WTC11 (cell line): ENCODE measurements around the gene BAG1. TPM values are rescaled to one million over a fixed set of nuclear protein-coding genes. Genes with fewer than 3 reads are reported as not detected.

ENCODE experiments used
- ATAC-seq: fragments of 200-7000 bp; cut with Tn5 transposase; 2 replicates; pipeline ENCODE4 v1.10.0; 2021; ENCODE audit warnings: mild to moderate bottlenecking, moderate library complexity
- CTCF ChIA-PET: fragments of 300-600 bp; sonication (Branson Sonifier 250); formaldehyde crosslinking; loops from one replicate; lab custom pipeline; 2021; ENCODE audit warnings: antibody characterized with exemption; lab: Charles Lee
- POLR2A ChIA-PET: fragments of 350-600 bp; sonication (Branson Sonifier 250); formaldehyde crosslinking; loops from one replicate; lab custom pipeline; 2021; ENCODE audit warnings: antibody characterized with exemption; lab: Charles Lee
- DNase-seq: peaks from one replicate; pipeline ENCODE4 v3.0.0; 2021; ENCODE audit warnings: low spot score
- H3K27ac Mint-ChIP-seq: 2 replicates; pipeline ENCODE4 v1.8.0; 2021; ENCODE audit warnings: mixed read lengths
- H3K27me3 Mint-ChIP-seq: 2 replicates; pipeline ENCODE4 v1.8.0; 2021; ENCODE audit warnings: low read depth, mild to moderate bottlenecking, moderate library complexity, mixed read lengths
- H3K36me3 Mint-ChIP-seq: 2 replicates; pipeline ENCODE4 v1.8.0; 2021; ENCODE audit warnings: mixed read lengths
- H3K4me1 Mint-ChIP-seq: 2 replicates; pipeline ENCODE4 v1.8.0; 2022; ENCODE audit warnings: mixed read lengths
- H3K4me3 Mint-ChIP-seq: 2 replicates; pipeline ENCODE4 v1.8.0; 2021; ENCODE audit warnings: mild to moderate bottlenecking, moderate library complexity, mixed read lengths
- H3K9me3 Mint-ChIP-seq: 2 replicates; pipeline ENCODE4 v1.8.0; 2021; ENCODE audit warnings: mixed read lengths
- AR ChIP-seq: fragments of 250-450 bp; sonication (Bioruptor Pico); IDR thresholded peaks from 2 replicates; pipeline ENCODE4 v1.9.0; 2021; ENCODE audit warnings: mild to moderate bottlenecking
- CREB1 ChIP-seq: sonication (generic); formaldehyde crosslinking; IDR thresholded peaks from 2 replicates; pipeline ENCODE4 v1.8.0; 2023; ENCODE audit warnings: mild to moderate bottlenecking, missing genetic modification reagents
- FOXK1 ChIP-seq: sonication (generic); formaldehyde crosslinking; IDR thresholded peaks from 2 replicates; pipeline ENCODE4 v1.8.0; 2022; ENCODE audit warnings: mild to moderate bottlenecking, moderate library complexity, missing genetic modification reagents
- JUN ChIP-seq: sonication (generic); formaldehyde crosslinking; IDR thresholded peaks from 2 replicates; pipeline ENCODE4 v1.8.0; 2023; ENCODE audit warnings: mild to moderate bottlenecking, missing genetic modification reagents
- NFATC4 ChIP-seq: fragments of 250-450 bp; sonication (Bioruptor Pico); IDR thresholded peaks from 2 replicates; pipeline ENCODE4 v1.9.0; 2021; ENCODE audit warnings: mild to moderate bottlenecking
- NFYB ChIP-seq: sonication (generic); formaldehyde crosslinking; conservative IDR thresholded peaks from 2 replicates; pipeline ENCODE4 v1.8.0; 2022; ENCODE audit warnings: low read depth, missing genetic modification reagents
- PRDM15 ChIP-seq: sonication (generic); formaldehyde crosslinking; IDR thresholded peaks from 2 replicates; pipeline ENCODE4 v1.8.0; 2022; ENCODE audit warnings: missing genetic modification reagents
- TCF7 ChIP-seq: sonication (generic); formaldehyde crosslinking; IDR thresholded peaks from 2 replicates; pipeline ENCODE4 v1.8.0; 2022; ENCODE audit warnings: mild to moderate bottlenecking, low read depth, missing genetic modification reagents, moderate library complexity
- ZNF232 ChIP-seq: sonication (generic); formaldehyde crosslinking; IDR thresholded peaks from 2 replicates; pipeline ENCODE4 v1.8.0; 2022; ENCODE audit warnings: mild to moderate bottlenecking, missing genetic modification reagents
- ZNF263 ChIP-seq: sonication (generic); formaldehyde crosslinking; IDR thresholded peaks from 2 replicates; pipeline ENCODE4 v1.8.1; 2022; ENCODE audit warnings: low read depth, mild to moderate bottlenecking, moderate library complexity, missing genetic modification reagents
- ZNF423 ChIP-seq: fragments of 250-450 bp; sonication (Bioruptor Pico); IDR thresholded peaks from 2 replicates; pipeline ENCODE4 v2.1.2; 2022; ENCODE audit warnings: mild to moderate bottlenecking, moderate library complexity
- ZNF671 ChIP-seq: fragments of 250-450 bp; sonication (Bioruptor Pico); IDR thresholded peaks from 2 replicates; pipeline ENCODE4 v1.8.0; 2021; ENCODE audit warnings: mild to moderate bottlenecking
- total RNA-seq: library from RNA; stranded (reverse); gene quantifications from 3 replicates; pipeline ENCODE4 v1.2.3, GENCODE V29; 2021
- TF ChIP-seq, protein P1 (sequence below): sonication (generic); formaldehyde crosslinking; IDR thresholded peaks from 2 replicates; pipeline ENCODE4 v1.8.1; 2023; ENCODE audit warnings: mild to moderate bottlenecking, missing genetic modification reagents, moderate library complexity
- TF ChIP-seq, protein P2 (sequence below): sonication (generic); formaldehyde crosslinking; IDR thresholded peaks from 2 replicates; pipeline ENCODE4 v1.8.1; 2023; ENCODE audit warnings: mild to moderate bottlenecking, missing genetic modification reagents
- TF ChIP-seq, protein P3 (sequence below): sonication (generic); formaldehyde crosslinking; IDR thresholded peaks from 2 replicates; pipeline ENCODE4 v1.8.1; 2022; ENCODE audit warnings: low read depth, missing genetic modification reagents, borderline replicate concordance
- TF ChIP-seq, protein P4 (sequence below): sonication (generic); formaldehyde crosslinking; IDR thresholded peaks from 2 replicates; pipeline ENCODE4 v1.8.0; 2023; ENCODE audit warnings: missing genetic modification reagents, mild to moderate bottlenecking, borderline replicate concordance

BAG1 gene
- total RNA-seq, 1 experiment from 2014 or later: 52.9 TPM

DNA sequence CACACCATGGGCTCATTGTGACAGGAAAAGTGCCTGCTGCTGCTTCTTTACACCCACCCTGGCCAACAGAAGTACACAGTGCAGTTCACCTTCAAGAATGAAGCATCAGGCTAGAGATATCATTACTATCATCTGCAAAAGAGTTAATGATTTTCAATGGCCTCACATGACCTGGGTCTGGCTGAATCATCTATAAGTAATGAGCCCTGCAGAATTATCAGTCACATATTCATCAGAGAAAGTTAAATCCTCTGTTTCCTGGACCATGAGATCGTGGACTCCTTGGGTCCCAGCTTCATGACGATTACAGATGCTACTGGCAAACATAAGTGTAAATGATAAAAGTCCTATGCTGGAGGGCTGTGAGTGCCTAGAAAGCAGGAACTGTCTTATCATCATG lies 8.3 kb downstream of the BAG1 start (continued):
- no peak for TF ChIP-seq NFATC4 (CRISPR knock-in tag)
- TF ChIP-seq, protein P1, sequence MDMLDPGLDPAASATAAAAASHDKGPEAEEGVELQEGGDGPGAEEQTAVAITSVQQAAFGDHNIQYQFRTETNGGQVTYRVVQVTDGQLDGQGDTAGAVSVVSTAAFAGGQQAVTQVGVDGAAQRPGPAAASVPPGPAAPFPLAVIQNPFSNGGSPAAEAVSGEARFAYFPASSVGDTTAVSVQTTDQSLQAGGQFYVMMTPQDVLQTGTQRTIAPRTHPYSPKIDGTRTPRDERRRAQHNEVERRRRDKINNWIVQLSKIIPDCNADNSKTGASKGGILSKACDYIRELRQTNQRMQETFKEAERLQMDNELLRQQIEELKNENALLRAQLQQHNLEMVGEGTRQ: no peak
- TF ChIP-seq JUN (CRISPR knock-in tag): no peak
- no peak for TF ChIP-seq AR (CRISPR knock-in tag)
- TF ChIP-seq ZNF671: no peak
- no peak for TF ChIP-seq ZNF263
- no peak for TF ChIP-seq ZNF423 (CRISPR knock-in tag)
- TF ChIP-seq PRDM15 (CRISPR knock-in tag): no peak

- H3K4me3 Mint-ChIP-seq: no peak overlapping the region
- ChIA-PET POLR2A (no interaction called here), CTCF (no interaction called here)
- no peaks in the 10 kb centered on the region for H3K27me3 Mint-ChIP-seq
- H3K9me3 Mint-ChIP-seq: no peaks in the 10 kb centered on the region
- peaks cover 61% of the 10 kb centered on the region for H3K36me3 Mint-ChIP-seq
- DNase-seq (no peak), ATAC-seq (no peak)
- H3K27ac Mint-ChIP-seq: no peak overlapping the region
- H3K4me1 Mint-ChIP-seq: no peaks in the 10 kb centered on the region
- TF ChIP-seq TCF7 (CRISPR knock-in tag) (no peak), NFYB (CRISPR knock-in tag) (no peak), ZNF423 (CRISPR knock-in tag) (no peak), FOXK1 (CRISPR knock-in tag) (no peak)
- TF ChIP-seq, protein P2, sequence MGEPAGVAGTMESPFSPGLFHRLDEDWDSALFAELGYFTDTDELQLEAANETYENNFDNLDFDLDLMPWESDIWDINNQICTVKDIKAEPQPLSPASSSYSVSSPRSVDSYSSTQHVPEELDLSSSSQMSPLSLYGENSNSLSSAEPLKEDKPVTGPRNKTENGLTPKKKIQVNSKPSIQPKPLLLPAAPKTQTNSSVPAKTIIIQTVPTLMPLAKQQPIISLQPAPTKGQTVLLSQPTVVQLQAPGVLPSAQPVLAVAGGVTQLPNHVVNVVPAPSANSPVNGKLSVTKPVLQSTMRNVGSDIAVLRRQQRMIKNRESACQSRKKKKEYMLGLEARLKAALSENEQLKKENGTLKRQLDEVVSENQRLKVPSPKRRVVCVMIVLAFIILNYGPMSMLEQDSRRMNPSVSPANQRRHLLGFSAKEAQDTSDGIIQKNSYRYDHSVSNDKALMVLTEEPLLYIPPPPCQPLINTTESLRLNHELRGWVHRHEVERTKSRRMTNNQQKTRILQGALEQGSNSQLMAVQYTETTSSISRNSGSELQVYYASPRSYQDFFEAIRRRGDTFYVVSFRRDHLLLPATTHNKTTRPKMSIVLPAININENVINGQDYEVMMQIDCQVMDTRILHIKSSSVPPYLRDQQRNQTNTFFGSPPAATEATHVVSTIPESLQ (CRISPR knock-in tag): no peak
- TF ChIP-seq, protein P3, sequence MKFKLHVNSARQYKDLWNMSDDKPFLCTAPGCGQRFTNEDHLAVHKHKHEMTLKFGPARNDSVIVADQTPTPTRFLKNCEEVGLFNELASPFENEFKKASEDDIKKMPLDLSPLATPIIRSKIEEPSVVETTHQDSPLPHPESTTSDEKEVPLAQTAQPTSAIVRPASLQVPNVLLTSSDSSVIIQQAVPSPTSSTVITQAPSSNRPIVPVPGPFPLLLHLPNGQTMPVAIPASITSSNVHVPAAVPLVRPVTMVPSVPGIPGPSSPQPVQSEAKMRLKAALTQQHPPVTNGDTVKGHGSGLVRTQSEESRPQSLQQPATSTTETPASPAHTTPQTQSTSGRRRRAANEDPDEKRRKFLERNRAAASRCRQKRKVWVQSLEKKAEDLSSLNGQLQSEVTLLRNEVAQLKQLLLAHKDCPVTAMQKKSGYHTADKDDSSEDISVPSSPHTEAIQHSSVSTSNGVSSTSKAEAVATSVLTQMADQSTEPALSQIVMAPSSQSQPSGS: no peak
These were observed 9.0 kb downstream of the BAG1 start for GRCh38 chr9:33255471-33255870.

- Mint-ChIP-seq H3K36me3 (peaks cover 57% of the 10 kb centered on the region), H3K27me3 (no peaks in the 10 kb centered on the region), H3K4me1 (no peaks in the 10 kb centered on the region), H3K9me3 (no peaks in the 10 kb centered on the region), H3K27ac (no peak overlapping the region), H3K4me3 (no peak overlapping the region)
- ATAC-seq (no peak), DNase-seq (no peak)
- CTCF ChIA-PET: no interaction called here
- POLR2A ChIA-PET: no interaction called here
- TF ChIP-seq, protein P4, sequence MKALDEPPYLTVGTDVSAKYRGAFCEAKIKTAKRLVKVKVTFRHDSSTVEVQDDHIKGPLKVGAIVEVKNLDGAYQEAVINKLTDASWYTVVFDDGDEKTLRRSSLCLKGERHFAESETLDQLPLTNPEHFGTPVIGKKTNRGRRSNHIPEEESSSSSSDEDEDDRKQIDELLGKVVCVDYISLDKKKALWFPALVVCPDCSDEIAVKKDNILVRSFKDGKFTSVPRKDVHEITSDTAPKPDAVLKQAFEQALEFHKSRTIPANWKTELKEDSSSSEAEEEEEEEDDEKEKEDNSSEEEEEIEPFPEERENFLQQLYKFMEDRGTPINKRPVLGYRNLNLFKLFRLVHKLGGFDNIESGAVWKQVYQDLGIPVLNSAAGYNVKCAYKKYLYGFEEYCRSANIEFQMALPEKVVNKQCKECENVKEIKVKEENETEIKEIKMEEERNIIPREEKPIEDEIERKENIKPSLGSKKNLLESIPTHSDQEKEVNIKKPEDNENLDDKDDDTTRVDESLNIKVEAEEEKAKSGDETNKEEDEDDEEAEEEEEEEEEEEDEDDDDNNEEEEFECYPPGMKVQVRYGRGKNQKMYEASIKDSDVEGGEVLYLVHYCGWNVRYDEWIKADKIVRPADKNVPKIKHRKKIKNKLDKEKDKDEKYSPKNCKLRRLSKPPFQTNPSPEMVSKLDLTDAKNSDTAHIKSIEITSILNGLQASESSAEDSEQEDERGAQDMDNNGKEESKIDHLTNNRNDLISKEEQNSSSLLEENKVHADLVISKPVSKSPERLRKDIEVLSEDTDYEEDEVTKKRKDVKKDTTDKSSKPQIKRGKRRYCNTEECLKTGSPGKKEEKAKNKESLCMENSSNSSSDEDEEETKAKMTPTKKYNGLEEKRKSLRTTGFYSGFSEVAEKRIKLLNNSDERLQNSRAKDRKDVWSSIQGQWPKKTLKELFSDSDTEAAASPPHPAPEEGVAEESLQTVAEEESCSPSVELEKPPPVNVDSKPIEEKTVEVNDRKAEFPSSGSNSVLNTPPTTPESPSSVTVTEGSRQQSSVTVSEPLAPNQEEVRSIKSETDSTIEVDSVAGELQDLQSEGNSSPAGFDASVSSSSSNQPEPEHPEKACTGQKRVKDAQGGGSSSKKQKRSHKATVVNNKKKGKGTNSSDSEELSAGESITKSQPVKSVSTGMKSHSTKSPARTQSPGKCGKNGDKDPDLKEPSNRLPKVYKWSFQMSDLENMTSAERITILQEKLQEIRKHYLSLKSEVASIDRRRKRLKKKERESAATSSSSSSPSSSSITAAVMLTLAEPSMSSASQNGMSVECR (CRISPR knock-in tag): no peak
- TF ChIP-seq CREB1 (CRISPR knock-in tag) (no peak), ZNF232 (CRISPR knock-in tag) (no peak)
These were observed 9.5 kb downstream of the BAG1 start for GRCh38 chr9:33255014-33255413.
